LoVo (cell line): ENCODE results near the gene HMX1.

ENCODE experiments used
- DNase-seq: peaks from one replicate; pipeline ENCODE4 v3.0.0-alpha.2; 2016; ENCODE audit warnings: low spot score

The HMX1 gene

DNA sequence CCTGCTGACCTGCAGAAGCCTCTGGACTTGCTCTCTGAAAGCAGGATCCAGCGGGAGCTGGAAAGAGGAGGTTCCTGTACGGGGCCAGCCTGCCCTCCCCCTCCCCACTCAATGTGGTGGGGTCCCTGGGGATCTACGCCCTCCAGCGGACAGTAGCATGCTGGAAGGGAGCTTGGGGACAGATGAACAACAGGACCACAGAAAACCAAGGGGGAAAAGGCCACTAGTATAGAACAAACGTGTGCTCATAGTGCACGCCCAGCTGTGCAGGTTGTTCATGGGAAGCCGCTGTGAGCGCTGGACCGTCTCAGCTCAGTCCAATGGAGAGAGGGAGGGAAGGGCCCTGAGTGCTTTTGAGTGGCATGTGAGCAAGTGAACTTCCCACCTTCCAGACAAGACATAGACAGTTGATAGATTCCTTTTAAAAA, 15.8 kb downstream of the HMX1 start:
- no peak for DNase-seq

DNA sequence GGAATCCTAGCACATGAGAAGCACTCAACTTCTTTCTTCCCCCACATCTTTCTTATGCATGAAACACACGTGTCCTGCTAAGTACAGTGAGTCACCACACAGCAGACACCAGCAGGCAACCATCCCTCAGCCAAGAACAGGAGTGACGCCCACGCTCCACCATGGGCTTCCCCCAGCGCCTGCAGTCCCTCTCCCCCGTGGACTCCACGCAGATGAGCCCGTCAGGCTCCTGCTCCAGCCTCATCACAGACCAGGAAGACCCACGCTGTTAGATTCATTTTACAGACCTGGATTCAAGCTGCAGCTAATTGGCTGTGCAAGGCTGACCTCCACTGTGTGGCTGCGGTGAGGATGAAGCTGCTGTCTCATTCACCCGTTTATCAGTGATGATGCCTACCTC, 16.7 kb downstream of the HMX1 start:
- DNase-seq: no peak

DNA sequence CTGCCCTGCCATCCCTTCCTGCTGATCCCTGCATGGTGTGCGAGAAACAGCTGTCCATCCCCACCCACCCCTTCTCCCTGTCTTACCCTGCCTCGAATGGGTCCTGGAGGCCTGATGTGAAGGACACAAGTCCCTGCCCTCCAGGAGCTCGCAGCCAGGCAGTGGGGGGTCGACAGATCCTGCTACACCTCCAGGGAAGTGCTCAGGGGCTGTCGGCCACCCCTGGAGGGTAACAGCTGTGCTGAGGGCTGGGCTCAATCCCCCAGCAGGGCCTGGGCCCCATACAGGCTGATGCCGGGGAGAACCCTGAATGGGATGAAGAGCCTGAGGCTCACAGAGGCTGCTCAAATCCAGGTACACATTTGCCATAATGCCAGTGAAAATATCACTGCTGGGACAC, 17.6 kb downstream of the HMX1 start:
- no peak for DNase-seq

GRCh38 chr4:8853249-8853648, 18.4 kb downstream of the HMX1 start:
- DNase-seq: no peak

- DNase-seq: no peak
These were observed 19.4 kb downstream of the HMX1 start for GRCh38 chr4:8852118-8852704.

DNA sequence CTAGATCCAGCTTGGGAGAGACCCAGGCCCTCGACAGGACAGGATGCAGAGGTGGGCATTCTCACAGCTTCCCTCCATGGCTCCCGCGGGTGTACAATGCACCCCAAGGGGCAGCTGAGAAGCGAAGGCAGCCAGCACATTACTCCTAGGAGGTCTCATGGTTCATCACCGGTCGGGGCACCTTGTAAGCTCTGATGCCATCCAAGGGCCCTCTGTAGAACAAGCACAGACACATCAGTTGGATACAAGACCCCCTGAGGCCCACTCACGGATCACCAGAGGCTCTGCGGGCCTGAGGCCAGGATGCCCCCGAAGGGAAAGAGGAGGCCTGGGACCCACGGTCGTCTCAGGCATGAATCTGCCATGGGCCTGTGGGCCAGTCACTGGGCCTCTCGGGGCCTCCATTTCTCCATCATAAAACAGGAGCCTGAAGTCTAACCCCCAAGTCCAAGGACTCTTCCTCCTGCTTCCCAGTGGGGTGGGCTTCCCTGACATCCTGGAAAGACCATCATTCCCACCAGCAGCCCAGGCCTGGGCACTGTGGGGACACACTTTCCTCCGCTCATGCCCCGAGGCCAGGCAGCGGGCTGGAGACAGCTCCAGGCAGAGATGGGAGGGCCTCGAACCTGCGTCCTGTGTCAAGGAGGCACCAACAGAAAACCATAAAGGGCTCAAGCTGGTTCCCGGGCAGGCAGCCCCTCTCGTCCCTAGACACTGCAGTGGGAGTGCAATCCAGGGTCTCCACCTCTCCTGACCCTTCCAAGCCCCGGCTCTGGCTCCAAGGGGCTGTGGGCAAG, 20.1 kb downstream of the HMX1 start:
- DNase-seq: no peak

GRCh38 chr4:8850830-8851188, 20.8 kb downstream of the HMX1 start:
- DNase-seq: no peak

GRCh38 chr4:8850074-8850829, 21.4 kb downstream of the HMX1 start:
- no peak for DNase-seq

DNA sequence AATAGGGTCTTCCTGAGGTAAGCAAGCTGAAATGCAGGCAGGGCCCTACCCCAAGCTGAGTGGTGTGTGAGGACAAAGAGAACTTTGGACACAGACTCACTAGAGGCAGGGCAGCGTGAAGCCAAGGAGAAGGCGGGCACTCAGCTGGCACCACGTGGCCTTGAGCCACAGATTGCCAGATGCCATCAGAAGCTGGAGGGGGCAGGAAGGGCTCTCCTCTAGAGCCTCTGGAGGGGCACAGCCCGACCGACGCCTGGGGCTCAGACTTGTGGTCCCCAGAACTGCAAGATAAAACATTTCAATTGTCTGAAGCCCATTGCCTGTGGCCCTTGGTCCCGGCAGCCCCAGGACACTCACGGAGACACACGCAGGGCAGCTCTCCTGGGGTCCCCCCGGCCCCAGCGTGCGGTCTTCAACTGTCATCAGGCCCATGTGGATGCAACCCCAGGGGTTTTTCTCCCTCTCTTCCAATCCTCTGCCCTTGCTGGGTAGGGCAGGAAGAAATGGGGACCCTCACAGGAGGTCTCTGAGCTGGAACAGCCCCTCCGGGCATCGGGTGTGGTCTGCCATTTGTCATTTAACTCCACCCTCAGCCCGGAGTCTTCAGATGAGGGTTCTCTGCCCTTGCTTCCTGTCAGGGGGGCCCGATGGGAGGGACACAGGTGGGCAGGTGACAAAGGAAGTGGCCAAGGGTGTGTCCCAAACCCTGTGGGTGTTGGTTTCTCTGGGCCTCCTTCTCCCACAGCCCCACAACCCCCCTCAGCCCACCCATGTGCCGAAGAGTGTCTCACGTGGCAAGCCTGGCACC, 22.2 kb downstream of the HMX1 start:
- no peak for DNase-seq

DNA sequence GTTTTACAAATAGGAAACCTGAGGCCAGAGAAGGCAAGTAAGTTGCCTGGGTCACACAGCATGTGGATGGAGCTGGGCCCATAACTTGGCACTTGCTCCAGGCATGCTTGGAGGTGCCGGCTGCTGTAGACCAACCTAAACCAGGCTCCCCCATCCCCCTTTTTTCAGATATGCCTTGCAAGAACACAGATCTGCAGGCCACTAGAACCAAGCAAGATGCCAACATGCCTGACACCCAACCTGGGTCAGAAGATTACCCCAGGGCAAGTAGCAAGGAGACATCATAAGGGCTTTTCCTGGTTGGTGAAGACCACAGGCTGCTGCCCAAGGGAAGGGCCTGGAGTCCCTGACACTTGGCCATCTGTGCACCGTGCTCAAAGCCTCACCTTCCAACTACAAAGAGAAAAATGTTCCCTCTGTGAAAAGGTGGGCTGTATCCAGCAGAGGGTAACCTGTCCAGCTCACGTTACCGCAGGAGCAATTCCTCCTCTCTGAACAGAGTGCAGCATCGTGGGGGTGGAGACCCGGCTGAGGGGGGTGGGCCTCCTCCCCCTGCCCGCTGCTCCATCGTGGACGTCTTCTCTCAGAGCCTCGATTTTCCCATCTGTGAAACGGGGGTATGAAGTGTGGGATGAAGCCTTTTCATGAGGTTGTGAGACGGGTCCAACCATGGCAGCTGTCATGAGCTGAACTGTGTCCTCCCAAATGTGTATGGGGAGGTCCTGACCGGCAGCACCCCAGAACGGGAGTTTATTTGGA, 23.0 kb downstream of the HMX1 start:
- no peak for DNase-seq

- no peak for DNase-seq
These were observed 23.9 kb downstream of the HMX1 start for GRCh38 chr4:8847764-8848163.

DNA sequence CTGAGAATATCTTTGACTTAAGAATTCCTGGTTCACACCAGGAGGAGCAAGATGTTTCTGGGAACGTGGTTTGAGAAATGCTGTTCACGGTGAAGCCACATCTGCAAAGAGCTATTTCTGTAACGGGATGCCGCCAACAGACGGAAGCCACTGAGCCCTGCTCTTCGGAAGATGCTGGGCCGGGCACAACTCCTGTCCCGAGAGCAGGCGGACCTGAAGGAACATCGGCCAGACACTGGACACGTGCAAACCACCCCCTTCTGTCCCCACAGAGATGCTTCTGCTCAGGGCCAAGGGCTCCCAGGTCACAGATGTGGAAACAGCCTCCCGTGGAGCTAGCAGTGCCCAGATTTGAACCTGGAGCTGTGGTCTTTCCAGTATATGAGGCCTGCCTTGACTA, 24.3 kb downstream of the HMX1 start:
- DNase-seq: no peak

GRCh38 chr4:8846826-8847225, 24.8 kb downstream of the HMX1 start:
- DNase-seq: no peak

- DNase-seq: no peak
These were observed 25.5 kb downstream of the HMX1 start for GRCh38 chr4:8846046-8846720.

- no peak for DNase-seq
These were observed 26.5 kb downstream of the HMX1 start for GRCh38 chr4:8844976-8845690.

DNA sequence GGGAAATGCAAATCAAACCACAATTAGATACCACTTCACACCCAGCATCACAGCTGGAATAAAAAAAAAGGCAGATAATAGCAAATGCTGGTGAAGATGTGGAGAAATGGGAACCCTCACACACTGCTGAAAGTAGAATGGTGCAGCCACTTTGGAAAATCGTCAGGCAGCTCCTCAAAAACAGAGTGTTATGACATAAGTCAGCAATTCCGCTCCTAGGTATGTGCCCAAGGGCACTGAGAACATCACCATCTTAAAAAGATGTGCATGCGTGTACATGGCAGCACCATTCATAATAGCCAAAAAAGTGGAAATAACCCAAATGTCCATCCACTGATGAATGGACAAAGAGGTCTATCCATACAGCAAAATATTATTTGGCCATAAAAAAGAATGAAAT, 28.0 kb downstream of the HMX1 start:
- DNase-seq: no peak

GRCh38 chr4:8842614-8843013, 29.0 kb downstream of the HMX1 start:
- DNase-seq: no peak

DNA sequence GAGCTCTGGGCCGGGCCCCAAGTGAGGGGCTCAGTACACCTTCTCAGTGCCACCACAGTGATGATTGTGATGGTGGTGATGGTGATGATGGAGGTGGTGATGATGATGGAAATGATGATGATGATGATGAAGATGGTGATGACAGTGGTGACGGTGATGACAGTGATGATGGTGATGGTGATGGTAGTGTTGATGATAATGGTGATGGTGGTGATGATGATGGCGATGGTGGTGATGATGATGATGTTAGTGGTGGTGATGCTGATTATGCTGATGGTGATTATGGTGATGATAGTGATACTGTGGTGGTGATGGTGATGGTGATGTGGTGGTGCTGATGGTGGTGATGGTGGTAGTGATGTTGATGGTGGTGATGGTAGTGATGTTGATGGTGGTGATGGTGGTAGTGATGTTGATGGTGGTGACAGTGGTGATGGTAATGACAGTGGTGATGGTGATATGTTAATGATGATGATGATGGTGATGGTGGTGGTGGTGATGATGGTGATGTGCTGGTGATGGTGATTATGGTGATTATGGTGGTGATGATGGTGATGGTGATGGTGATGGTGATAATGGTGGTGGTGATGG, 29.9 kb downstream of the HMX1 start:
- DNase-seq: no peak

DNA sequence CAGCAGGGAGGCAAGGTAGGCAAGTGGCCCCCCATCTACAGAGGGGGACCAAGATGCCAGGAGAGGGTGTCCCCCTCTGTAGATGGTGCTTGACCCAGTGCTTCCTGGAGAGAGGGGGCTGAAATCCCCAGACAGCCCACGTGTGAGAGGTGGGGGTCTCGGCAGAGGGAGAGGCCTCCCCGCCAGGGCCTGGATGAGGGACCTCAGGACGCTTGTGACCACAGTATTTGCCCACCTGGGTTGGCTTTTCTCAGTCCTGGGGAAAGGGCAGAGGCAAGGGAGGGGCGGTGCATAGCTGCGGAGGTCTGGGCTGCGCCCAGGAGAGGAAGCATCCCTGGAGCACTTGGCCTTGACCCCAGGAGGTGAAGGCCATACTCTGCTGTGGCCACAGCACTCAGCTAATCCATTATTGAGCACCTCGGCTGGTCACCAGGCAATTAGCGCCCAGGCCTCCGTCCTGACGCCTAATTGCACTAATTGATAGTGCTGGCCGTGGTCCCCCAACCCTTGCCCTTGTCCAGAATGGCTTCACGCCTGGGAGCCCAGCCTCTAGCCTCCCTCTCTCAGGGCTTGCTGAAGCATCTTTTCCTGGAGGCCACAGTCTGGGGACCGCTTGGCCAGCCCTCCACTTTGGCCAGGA, 30.7 kb downstream of the HMX1 start:
- DNase-seq: no peak
